Gastrocnemius medialis (tissue), 4 donors: ENCODE results near the gene BATF2. TPM values are rescaled to one million over a fixed set of nuclear protein-coding genes. Genes with fewer than 3 reads are reported as not detected.
A peak's percentile ranks its signal among the peaks of the same experiment; 100 is the strongest.

Source experiments
- ATAC-seq, 2 donors: fragments of 150-250 bp; one replicate each; pipeline ENCODE4 v1.9.1; 2016
- DNase-seq, 2 donors: peaks; one replicate each; pipeline ENCODE4 v3.0.0-alpha.2; 2019
- H3K27ac ChIP-seq, 4 donors: fragments of 200-600 bp; sonication (generic); 1 replicate in 1 of 4; 2 replicates in 3 of 4; pipeline ENCODE4 v1.5.1; 2016 to 2018; ENCODE audit warnings: mild to moderate bottlenecking in 2 of 4, moderate library complexity in 1 of 4
- H3K27me3 ChIP-seq, 3 donors: fragments of 200-600 bp; sonication (generic) in 2 of 3; 1 replicate in 1 of 3; 2 replicates in 2 of 3; pipeline versions ENCODE4 v1.5.1 to v1.6.0; 2016 to 2019; ENCODE audit warnings: mild to moderate bottlenecking in 1 of 3, moderate library complexity in 1 of 3
- H3K36me3 ChIP-seq, 2 donors: fragments of 200-600 bp; sonication (generic) in 1 of 2; one replicate each; pipeline ENCODE4 v1.5.1; 2017 to 2018
- H3K4me1 ChIP-seq, 2 donors: fragments of 200-600 bp; sonication (generic) in 1 of 2; one replicate each; pipeline ENCODE4 v1.5.1; 2016 to 2017; ENCODE audit warnings: mild to moderate bottlenecking in 2 of 2
- H3K4me3 ChIP-seq, 4 donors: fragments of 200-600 bp; sonication (generic) in 3 of 4; 1 replicate in 1 of 4; 2 replicates in 3 of 4; pipeline ENCODE4 v1.5.1; 2016 to 2019; ENCODE audit warnings: mild to moderate bottlenecking in 2 of 4
- H3K9me3 ChIP-seq, 3 donors: fragments of 200-600 bp; sonication (generic) in 2 of 3; 1 replicate in 1 of 3; 2 replicates in 2 of 3; pipeline ENCODE4 v1.5.1; 2016 to 2019
- CTCF ChIP-seq, 5 experiments: fragments of 450-650 bp in 3 of 5; fragments of 200-600 bp in 2 of 5; sonication (generic) in 2 of 5; IDR thresholded peaks in 4 of 5; conservative IDR thresholded peaks in 1 of 5; 1 replicate in 4 of 5; 2 replicates in 1 of 5; pipeline ENCODE4 v1.5.1; 2016 to 2019; ENCODE audit warnings: antibody characterized with exemption in 5 of 5, mild to moderate bottlenecking in 3 of 5, moderate library complexity in 3 of 5
- POLR2A ChIP-seq, 2 donors: fragments of 450-650 bp; IDR thresholded peaks; one replicate each; pipeline ENCODE4 v1.6.1; 2017; ENCODE audit warnings: antibody characterized with exemption in 2 of 2, mild to moderate bottlenecking in 2 of 2, moderate library complexity in 2 of 2
- in situ Hi-C, 4 donors: fragments of 200-750 bp; cut with MboI; loops; one replicate each; pipeline versions ENCODE4 v1.15.0 to v1.8.0; 2017; ENCODE audit warnings: low sequenced_read_pairs in 4 of 4
- intact Hi-C: fragments of 100-400 bp; cut with DNase I; formaldehyde crosslinking; loops from one replicate; pipeline ENCODE4 v1.15.1; 2023; ENCODE audit warnings: low total_unique reads
- total RNA-seq, 4 donors: library from RNA; depleted of rRNA; stranded (reverse); fragments of >200 nt; gene quantifications; one replicate each; pipeline versions ENCODE4 v1.1.0 to v1.2.3, GENCODE V29; 2016

Gene BATF2
- total RNA-seq, 4 donors from 2014 or later = 0.97 to 3.3 (median 2.3) TPM

- ATAC-seq (peak in 1 of 2 donors; percentile 23), DNase-seq (no peak)
- Histone ChIP-seq H3K4me1 (peaks cover 9 to 18% of the 10 kb centered on the region in 2 donors), H3K27ac (peak overlapping the region; percentile 61 to 86 (median 72)), H3K9me3 (no peaks in the 10 kb centered on the region), H3K4me3 (peak overlapping the region; percentile 40 to 83 (median 58)), H3K27me3 (no peaks in the 10 kb centered on the region), H3K36me3 (no peaks in the 10 kb centered on the region)
- TF ChIP-seq CTCF (IDR thresholded peaks at IDR 0.05 in 4 of 5, conservative IDR thresholded peaks at IDR 0.05 in 1 of 5) (no peak), POLR2A (IDR thresholded peaks at IDR 0.05) (no peak)
- in situ Hi-C loops = no loop called here
- intact Hi-C loops = loop anchor here (2.0 to 5.0 kb wide), 4 partner anchors 72 to 191 kb away; partner anchors contain the start of genes ATG2A and PPP2R5B
Observed at GRCh38 chr11:64996327-64996709, 453 bp downstream of the BATF2 start.

GRCh38 chr11:64994318-64994717 lies 2.5 kb downstream of the BATF2 start:
- Histone ChIP-seq H3K9me3 (no peaks in the 10 kb centered on the region), H3K4me3 (no peak overlapping the region), H3K27me3 (no peaks in the 10 kb centered on the region), H3K27ac (no peak overlapping the region), H3K4me1 (peaks cover 20 to 23% of the 10 kb centered on the region in 2 donors), H3K36me3 (no peaks in the 10 kb centered on the region)
- intact Hi-C loops (no loop called here), in situ Hi-C loops (no loop called here)
- DNase-seq (no peak), ATAC-seq (no peak)
- TF ChIP-seq CTCF (IDR thresholded peaks at IDR 0.05 in 4 of 5, conservative IDR thresholded peaks at IDR 0.05 in 1 of 5) (no peak), POLR2A (IDR thresholded peaks at IDR 0.05) (no peak)

- intact Hi-C loops = no loop called here
Observed at GRCh38 chr11:64990222-64990923, 6.4 kb downstream of the BATF2 start.

GRCh38 chr11:64989416-64989815 lies 7.4 kb downstream of the BATF2 start:
- TF ChIP-seq POLR2A (IDR thresholded peaks at IDR 0.05) = no peak
- TF ChIP-seq CTCF (IDR thresholded peaks at IDR 0.05 in 4 of 5, conservative IDR thresholded peaks at IDR 0.05 in 1 of 5) = no peak
- Histone ChIP-seq H3K27me3 (no peaks in the 10 kb centered on the region), H3K9me3 (no peaks in the 10 kb centered on the region), H3K36me3 (no peaks in the 10 kb centered on the region), H3K4me1 (peaks cover 6 to 14% of the 10 kb centered on the region in 2 donors), H3K4me3 (peak overlapping the region; percentile 4 to 40 (median 34)), H3K27ac (peak overlapping the region in 3 of 4 donors; percentile 46 to 59 (median 48))
- no peak for DNase-seq
- ATAC-seq = no peak
- intact Hi-C loops (no loop called here), in situ Hi-C loops (no loop called here)

More at GRCh38 chr11:64990222-64990923, 6.4 kb downstream of the BATF2 start:
- Histone ChIP-seq H3K27me3 (no peaks in the 10 kb centered on the region), H3K27ac (peak overlapping the region; percentile 44 to 59 (median 47)), H3K9me3 (no peaks in the 10 kb centered on the region), H3K4me1 (peaks cover 6 to 14% of the 10 kb centered on the region in 2 donors), H3K36me3 (no peaks in the 10 kb centered on the region), H3K4me3 (peak overlapping the region; percentile 4 to 40 (median 34))
- in situ Hi-C loops = no loop called here
- ATAC-seq (peak; percentile 45 to 48), DNase-seq (peak; percentile 15 to 30)
- no peak for TF ChIP-seq CTCF (IDR thresholded peaks at IDR 0.05 in 4 of 5, conservative IDR thresholded peaks at IDR 0.05 in 1 of 5)
- TF ChIP-seq POLR2A (IDR thresholded peaks at IDR 0.05) = no peak
